Measurements from ENCODE around the gene OLFM4. TPM values are rescaled to one million over a fixed set of nuclear protein-coding genes. Genes with fewer than 3 reads are reported as not detected.

Gene OLFM4
- total and polyA plus RNA-seq, 4 experiments from 2014 or later = not detected

- Histone ChIP-seq H3K27me3 (ENCODE audit: insufficient read depth, low read length) (no peaks in the 10 kb centered on the region), H3K4me3 (ENCODE audit: low read length in 2 of 2) (no peak overlapping the region), H3K9me3 (ENCODE audit: control insufficient read depth in 1 of 2, low read length in 2 of 2) (no peaks in the 10 kb centered on the region), H3K36me3 (ENCODE audit: insufficient read depth, low read length) (no peaks in the 10 kb centered on the region), H3K4me1 (ENCODE audit: insufficient read depth, low read length) (no peaks in the 10 kb centered on the region), H3K27ac (ENCODE audit: low read depth, low read length) (no peak overlapping the region)
- Mint-ChIP-seq H3K27ac (no peak overlapping the region), H3K4me3 (peak overlapping the region in 1 of 8 donors; percentile 26), H3K36me3 (no peaks in the 10 kb centered on the region), H3K9me3 (peaks cover 2 to 16% (median 5%) of the 10 kb centered on the region in 8 donors), H3K27me3 (no peaks in the 10 kb centered on the region), H3K4me1 (no peaks in the 10 kb centered on the region)
- intact Hi-C loops (cut with micrococcal nuclease) = no loop called here
- ChIA-PET POLR2A (ENCODE audit: partially characterized antibody) (no interaction called here), CTCF (ENCODE audit: partially characterized antibody) (no interaction called here)
- DNase-seq = no peak
Observed at GRCh38 chr13:53092931-53093330, 64.3 kb downstream of the OLFM4 start.

- no peak overlapping the region for H3K27ac ChIP-seq (ENCODE audit: low read depth, low read length)
- CTCF ChIA-PET (ENCODE audit: partially characterized antibody) = no interaction called here
- H3K4me1 ChIP-seq (ENCODE audit: insufficient read depth, low read length) = no peaks in the 10 kb centered on the region
- H3K9me3 ChIP-seq (ENCODE audit: control insufficient read depth in 1 of 2, low read length in 2 of 2) = no peaks in the 10 kb centered on the region
- POLR2A ChIA-PET (ENCODE audit: partially characterized antibody) = no interaction called here
- no peaks in the 10 kb centered on the region for H3K36me3 ChIP-seq (ENCODE audit: insufficient read depth, low read length)
- intact Hi-C loops (cut with micrococcal nuclease) = no loop called here
- Mint-ChIP-seq H3K4me3 (no peak overlapping the region), H3K27me3 (peaks cover 0 to 2% of the 10 kb centered on the region in 2 donors), H3K4me1 (no peaks in the 10 kb centered on the region), H3K36me3 (no peaks in the 10 kb centered on the region), H3K27ac (no peak overlapping the region), H3K9me3 (peaks cover 0 to 8% (median 2%) of the 10 kb centered on the region in 8 donors)
- no peak for DNase-seq
- H3K27me3 ChIP-seq (ENCODE audit: insufficient read depth, low read length) = no peaks in the 10 kb centered on the region
- H3K4me3 ChIP-seq (ENCODE audit: low read length in 2 of 2) = no peak overlapping the region
Observed at GRCh38 chr13:53098455-53098854, 69.8 kb downstream of the OLFM4 start.

GRCh38 chr13:53100394-53101063 lies 71.9 kb downstream of the OLFM4 start:
- Histone ChIP-seq H3K4me3 (ENCODE audit: low read length in 2 of 2) (no peak overlapping the region), H3K27me3 (ENCODE audit: insufficient read depth, low read length) (no peaks in the 10 kb centered on the region), H3K36me3 (ENCODE audit: insufficient read depth, low read length) (no peaks in the 10 kb centered on the region), H3K4me1 (ENCODE audit: insufficient read depth, low read length) (no peaks in the 10 kb centered on the region), H3K27ac (ENCODE audit: low read depth, low read length) (no peak overlapping the region), H3K9me3 (ENCODE audit: control insufficient read depth in 1 of 2, low read length in 2 of 2) (no peaks in the 10 kb centered on the region)
- POLR2A ChIA-PET (ENCODE audit: partially characterized antibody) = no interaction called here
- Mint-ChIP-seq H3K4me3 (no peak overlapping the region), H3K36me3 (no peaks in the 10 kb centered on the region), H3K9me3 (peaks cover 0 to 7% (median 2%) of the 10 kb centered on the region in 8 donors), H3K27ac (no peak overlapping the region), H3K4me1 (no peaks in the 10 kb centered on the region), H3K27me3 (peaks cover 0 to 2% of the 10 kb centered on the region in 2 donors)
- intact Hi-C loops (cut with micrococcal nuclease) = no loop called here
- CTCF ChIA-PET (ENCODE audit: partially characterized antibody) = no interaction called here
- no peak for DNase-seq

Other genes starting within 250 kb of the OLFM4 start
- gene PCDH8, start 180.2 kb upstream of the OLFM4 start, total RNA-seq = not detected
- not detected for gene PCDH8, start 180.2 kb upstream of the OLFM4 start, polyA plus RNA-seq

Data from CD4-positive, alpha-beta memory T cell (primary cell).